Measurements from ENCODE around the gene WDR90. TPM values are rescaled to one million over a fixed set of nuclear protein-coding genes. Genes with fewer than 3 reads are reported as not detected.

Gene WDR90
- total RNA-seq, 1 experiment from 2014 or later: 38.3 TPM

DNA sequence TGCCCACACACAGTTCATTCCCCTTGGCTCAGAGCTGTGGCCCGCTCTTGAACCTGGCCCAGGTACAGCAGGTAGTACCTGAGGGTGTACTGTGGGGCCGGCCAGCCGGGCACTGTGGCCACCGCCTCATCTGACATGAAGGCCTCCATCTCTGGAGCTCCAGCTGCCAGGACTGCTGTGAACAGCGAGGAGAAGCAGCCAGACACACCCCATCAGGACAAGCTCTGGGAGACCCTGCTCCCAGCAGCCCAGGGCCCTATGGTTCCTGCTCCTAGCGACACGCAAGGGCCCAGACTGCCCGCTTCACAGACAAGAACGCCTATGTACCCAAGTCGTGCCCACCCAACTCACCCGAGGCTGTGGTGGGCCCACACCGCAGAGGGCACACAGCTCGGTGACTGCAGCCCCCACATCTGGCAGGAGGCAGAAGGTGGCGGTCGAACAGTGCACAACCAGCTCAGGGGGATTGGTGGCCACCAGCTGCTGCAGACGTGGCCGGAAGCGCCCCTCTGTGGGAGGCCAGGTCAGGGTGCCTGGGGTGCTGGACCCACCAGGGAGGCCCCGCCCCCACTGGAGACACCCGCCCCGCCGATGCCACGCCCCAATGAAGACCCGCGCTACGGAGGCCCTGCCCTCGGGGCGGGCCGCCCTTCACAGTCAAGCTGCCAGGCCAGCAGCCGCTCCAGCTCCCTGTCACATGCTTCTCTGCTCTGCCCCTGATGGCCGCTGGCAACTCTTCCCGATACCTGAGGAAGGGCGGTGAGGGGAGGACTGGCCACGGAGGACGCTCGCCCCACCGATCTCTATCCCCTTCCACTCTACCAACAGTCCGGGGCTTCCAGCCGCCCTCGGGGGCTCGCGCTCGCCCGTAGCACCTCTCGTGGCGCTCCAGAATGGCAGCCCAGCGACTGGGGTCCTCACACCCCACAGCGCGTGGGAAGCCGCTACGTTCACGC, 30.0 kb downstream of the WDR90 start:
- DNase-seq: peak; percentile 91
- Histone ChIP-seq H3K27me3 (ENCODE audit: control insufficient read depth, insufficient read depth, low read length) (no peaks in the 10 kb centered on the region), H3K4me3 (ENCODE audit: insufficient read depth, low read depth, low read length) (peak overlapping the region; percentile 65), H3K36me3 (replicated peaks; ENCODE audit: control insufficient read depth, insufficient read depth, low read length) (peaks cover 11% of the 10 kb centered on the region)

DNA sequence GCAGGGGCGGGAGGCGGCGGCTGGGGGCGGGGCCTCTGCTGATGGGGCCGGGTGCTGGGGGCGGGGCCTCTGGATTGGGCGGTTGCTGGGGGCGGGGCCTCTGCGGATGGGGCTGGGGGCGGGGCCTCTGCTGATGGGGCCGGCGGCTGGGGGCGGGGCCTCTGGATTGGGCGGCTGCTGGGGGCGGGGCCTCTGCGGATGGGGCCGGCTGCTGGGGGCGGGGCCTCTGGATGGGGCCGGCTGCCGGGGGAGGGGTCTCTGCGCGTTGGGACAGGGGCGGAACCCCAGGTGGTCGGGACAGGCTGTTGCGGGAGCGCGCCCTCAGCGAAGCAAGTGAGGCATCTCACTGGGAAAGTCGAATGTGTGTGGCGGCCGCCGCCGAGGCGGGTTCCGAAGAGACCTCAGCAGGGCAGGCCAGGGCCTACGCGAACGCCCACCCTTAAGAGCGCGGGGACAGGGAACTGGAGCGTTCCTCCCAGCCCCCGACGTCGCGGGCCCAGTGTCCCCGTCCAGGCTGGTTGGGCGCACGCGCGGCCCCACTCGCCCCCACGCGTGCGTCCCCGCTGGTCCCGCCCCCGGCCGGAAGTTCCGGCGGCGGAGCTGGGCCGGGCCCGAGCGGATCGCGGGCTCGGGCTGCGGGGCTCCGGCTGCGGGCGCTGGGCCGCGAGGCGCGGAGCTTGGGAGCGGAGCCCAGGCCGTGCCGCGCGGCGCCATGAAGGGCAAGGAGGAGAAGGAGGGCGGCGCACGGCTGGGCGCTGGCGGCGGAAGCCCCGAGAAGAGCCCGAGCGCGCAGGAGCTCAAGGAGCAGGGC, 30.9 kb downstream of the WDR90 start, which contains the start of gene STUB1:
TSS of gene STUB1 (plus strand) at position 597 of the 811 bp plus-strand sequence. CDS start at position 713, 116 bp downstream.
- peak within 1 kb of the TSS; percentile 90 for H3K4me3 ChIP-seq (ENCODE audit: insufficient read depth, low read depth, low read length)
- H3K36me3 ChIP-seq (replicated peaks; ENCODE audit: control insufficient read depth, insufficient read depth, low read length): peaks cover 11% of the 10 kb centered on the region
- H3K27me3 ChIP-seq (ENCODE audit: control insufficient read depth, insufficient read depth, low read length): no peaks in the 10 kb centered on the region
- DNase-seq: peak; percentile 99

DNA sequence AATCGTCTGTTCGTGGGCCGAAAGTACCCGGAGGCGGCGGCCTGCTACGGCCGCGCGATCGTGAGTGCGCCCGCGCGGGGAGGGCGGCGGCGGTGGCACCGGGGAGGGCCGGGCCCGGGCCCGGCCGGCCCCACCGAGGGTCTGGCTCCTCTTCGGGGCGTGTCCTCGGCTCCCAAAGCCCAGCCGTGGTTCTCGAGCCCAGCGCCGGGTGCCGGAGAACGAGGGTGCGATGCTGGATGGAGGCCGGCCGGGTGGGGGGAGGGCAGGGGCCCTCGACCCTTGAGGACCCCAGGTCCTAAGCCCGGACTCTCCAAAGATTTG, 31.4 kb downstream of the WDR90 start:
- peak overlapping the region; percentile 90 for H3K4me3 ChIP-seq (ENCODE audit: insufficient read depth, low read depth, low read length)
- H3K36me3 ChIP-seq (replicated peaks; ENCODE audit: control insufficient read depth, insufficient read depth, low read length): peaks cover 11% of the 10 kb centered on the region
- no peaks in the 10 kb centered on the region for H3K27me3 ChIP-seq (ENCODE audit: control insufficient read depth, insufficient read depth, low read length)
- peak; percentile 73 for DNase-seq

DNA sequence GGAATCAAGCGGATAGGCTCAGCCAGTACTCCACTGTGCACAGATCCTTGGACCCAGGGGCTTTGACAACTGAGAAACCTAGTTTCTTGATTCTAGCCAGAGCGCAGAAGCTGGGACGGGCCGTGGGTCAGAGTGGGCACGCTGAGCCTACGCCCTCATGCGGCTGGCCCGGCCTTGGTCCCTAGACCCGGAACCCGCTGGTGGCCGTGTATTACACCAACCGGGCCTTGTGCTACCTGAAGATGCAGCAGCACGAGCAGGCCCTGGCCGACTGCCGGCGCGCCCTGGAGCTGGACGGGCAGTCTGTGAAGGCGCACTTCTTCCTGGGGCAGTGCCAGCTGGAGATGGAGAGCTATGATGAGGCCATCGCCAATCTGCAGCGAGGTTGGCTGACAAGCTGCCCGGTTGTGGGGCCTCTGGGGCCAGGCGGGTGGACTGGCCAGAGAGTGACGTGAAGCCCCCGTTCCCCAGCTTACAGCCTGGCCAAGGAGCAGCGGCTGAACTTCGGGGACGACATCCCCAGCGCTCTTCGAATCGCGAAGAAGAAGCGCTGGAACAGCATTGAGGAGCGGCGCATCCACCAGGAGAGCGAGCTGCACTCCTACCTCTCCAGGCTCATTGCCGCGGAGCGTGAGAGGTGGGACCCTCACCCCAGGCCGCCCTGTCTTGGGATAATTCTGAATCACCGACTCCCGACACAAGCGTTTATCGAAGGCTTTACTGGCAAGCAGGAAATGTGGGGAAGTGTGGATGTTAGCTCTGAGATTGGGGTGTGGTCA, 32.0 kb downstream of the WDR90 start:
- DNase-seq: peak; percentile 73
- no peaks in the 10 kb centered on the region for H3K27me3 ChIP-seq (ENCODE audit: control insufficient read depth, insufficient read depth, low read length)
- peaks cover 11% of the 10 kb centered on the region for H3K36me3 ChIP-seq (replicated peaks; ENCODE audit: control insufficient read depth, insufficient read depth, low read length)
- peak overlapping the region; percentile 90 for H3K4me3 ChIP-seq (ENCODE audit: insufficient read depth, low read depth, low read length)

DNA sequence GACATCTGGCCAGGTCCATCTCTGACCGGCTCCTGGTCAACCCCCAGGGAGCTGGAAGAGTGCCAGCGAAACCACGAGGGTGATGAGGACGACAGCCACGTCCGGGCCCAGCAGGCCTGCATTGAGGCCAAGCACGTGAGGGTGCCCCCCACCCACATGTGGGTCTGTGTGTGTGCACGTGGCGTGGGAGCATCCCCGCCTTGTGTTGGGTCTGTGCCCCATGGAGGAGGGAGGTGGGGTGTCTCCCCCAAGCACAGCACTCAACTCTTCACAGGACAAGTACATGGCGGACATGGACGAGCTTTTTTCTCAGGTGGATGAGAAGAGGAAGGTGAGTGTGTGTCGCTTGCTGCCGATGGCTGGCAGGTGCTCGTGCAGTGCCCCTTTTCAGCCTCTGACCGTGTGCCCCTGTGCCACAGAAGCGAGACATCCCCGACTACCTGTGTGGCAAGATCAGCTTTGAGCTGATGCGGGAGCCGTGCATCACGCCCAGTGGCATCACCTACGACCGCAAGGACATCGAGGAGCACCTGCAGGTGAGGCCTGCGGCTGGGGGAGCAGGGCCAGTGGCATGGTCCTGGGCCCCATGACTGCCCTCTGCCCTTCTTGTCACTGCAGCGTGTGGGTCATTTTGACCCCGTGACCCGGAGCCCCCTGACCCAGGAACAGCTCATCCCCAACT, 32.7 kb downstream of the WDR90 start:
- DNase-seq: no peak
- Histone ChIP-seq H3K27me3 (ENCODE audit: control insufficient read depth, insufficient read depth, low read length) (no peaks in the 10 kb centered on the region), H3K36me3 (replicated peaks; ENCODE audit: control insufficient read depth, insufficient read depth, low read length) (peaks cover 11% of the 10 kb centered on the region), H3K4me3 (ENCODE audit: insufficient read depth, low read depth, low read length) (no peak overlapping the region)

DNA sequence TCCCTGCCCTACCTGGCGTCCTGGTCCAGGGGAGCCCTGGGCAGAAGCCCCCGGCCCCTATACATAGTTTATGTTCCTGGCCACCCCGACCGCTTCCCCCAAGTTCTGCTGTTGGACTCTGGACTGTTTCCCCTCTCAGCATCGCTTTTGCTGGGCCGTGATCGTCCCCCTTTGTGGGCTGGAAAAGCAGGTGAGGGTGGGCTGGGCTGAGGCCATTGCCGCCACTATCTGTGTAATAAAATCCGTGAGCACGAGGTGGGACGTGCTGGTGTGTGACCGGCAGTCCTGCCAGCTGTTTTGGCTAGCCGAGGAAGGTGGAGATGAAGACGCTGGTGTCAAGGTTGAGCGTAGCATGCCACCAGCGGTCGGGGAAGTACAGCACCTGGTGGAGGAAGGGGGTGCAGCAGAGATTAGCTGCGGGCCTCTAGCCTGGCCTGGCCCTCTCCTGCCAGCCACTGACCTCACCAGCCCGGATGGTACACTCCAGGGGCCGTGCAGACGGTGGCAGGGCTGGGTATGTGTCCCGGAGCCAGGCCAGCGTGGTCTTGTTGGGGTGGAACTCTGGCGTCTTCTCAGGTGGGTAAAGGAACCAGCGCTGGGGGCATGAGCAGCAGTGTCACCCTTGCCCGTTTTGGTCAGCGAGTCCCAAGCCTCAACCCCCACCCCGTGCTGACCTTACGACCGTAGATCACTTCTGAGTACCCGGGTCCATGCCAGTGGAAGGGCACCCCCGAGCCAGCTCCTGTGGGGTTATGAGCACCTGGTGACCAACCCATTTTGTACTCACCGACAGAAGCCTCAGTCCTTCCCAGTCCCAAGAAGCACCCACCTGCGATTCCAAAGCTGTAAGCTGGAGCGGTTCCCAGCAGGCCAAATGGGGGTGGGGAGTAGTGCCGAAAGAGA, 33.6 kb downstream of the WDR90 start:
- H3K4me3 ChIP-seq (ENCODE audit: insufficient read depth, low read depth, low read length): peak overlapping the region; percentile 87
- no peaks in the 10 kb centered on the region for H3K27me3 ChIP-seq (ENCODE audit: control insufficient read depth, insufficient read depth, low read length)
- DNase-seq: peak; percentile 57
- H3K36me3 ChIP-seq (replicated peaks; ENCODE audit: control insufficient read depth, insufficient read depth, low read length): peaks cover 11% of the 10 kb centered on the region

DNA sequence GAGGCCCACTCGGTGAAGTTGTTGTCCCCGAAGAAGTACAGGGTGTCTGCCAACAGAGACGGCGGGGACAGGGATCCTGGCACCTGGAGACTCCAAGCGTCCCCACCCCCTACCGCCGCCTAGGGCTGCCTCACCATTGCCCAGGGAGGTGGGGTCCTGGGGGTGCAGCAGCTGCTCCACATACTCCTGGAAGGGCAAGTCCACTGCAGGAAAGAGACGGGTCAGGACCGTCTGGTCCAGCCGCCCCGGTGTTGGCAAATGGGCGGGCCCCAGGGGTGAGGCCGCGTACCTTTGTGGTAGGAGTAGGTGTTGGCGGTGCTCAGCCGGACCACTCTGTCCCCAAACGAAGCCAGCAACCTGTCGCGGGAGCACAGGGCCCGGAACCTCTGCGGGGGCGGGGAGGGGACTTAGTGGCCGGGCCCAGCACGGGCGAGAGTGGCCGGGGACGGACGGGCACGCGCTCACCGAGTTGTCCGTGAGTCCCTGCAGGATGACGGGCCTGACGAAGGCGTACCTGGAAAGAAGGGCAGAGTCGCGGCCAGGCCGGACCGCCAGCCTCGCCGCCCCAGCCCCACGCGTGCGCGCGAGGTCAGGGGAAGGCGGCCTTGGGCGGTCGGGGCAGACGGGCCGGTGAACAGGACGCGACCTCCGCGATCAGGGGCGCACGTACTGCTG, 34.4 kb downstream of the WDR90 start:
- Histone ChIP-seq H3K27me3 (ENCODE audit: control insufficient read depth, insufficient read depth, low read length) (no peaks in the 10 kb centered on the region), H3K4me3 (ENCODE audit: insufficient read depth, low read depth, low read length) (peak overlapping the region; percentile 87), H3K36me3 (replicated peaks; ENCODE audit: control insufficient read depth, insufficient read depth, low read length) (peaks cover 11% of the 10 kb centered on the region)
- DNase-seq: peak; percentile 77

DNA sequence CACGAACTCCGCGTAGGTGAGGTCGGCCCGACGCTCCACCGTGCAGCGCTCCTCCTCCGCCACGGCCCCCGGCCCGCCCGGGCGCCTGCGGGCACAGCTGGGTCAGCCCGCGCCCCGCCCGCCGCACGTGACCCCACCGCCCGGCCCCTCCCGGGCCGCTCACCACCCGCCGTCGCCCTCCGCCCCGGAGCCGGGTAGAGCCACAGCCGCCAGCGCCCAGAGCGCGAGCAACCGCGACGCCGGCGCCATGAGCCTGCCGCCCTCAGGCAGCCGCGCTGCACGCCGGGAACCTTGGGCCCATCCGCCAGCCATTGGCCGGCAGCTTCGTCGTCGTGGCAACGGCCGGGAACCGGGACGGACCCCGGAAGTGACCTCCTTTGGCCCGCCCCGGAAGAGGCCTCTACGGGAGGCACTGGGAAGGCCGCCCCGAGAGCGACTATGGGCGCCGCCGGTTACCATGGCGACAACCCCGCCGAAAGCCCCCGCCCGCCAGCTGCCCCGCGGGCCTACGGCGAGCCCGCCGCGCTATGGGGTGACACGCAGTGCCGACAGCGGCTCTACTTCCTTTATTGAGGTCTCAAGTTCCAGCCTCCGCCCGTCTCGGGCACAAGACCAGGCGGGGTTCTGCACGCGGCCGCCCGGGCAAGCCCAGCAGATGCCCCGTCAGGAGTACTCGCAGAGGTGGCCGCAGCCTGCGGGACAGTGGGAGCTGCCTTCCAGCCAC, 35.1 kb downstream of the WDR90 start, which contains the start of gene JMJD8:
TSS of gene JMJD8 (minus strand) at position 264 of the 724 bp plus-strand sequence. CDS start at position 249, 15 bp downstream.
- Histone ChIP-seq H3K4me3 (ENCODE audit: insufficient read depth, low read depth, low read length) (peak within 1 kb of the TSS; percentile 87), H3K36me3 (replicated peaks; ENCODE audit: control insufficient read depth, insufficient read depth, low read length) (peaks cover 11% of the 10 kb centered on the region), H3K27me3 (ENCODE audit: control insufficient read depth, insufficient read depth, low read length) (no peaks in the 10 kb centered on the region)
- peak; percentile 99 for DNase-seq

DNA sequence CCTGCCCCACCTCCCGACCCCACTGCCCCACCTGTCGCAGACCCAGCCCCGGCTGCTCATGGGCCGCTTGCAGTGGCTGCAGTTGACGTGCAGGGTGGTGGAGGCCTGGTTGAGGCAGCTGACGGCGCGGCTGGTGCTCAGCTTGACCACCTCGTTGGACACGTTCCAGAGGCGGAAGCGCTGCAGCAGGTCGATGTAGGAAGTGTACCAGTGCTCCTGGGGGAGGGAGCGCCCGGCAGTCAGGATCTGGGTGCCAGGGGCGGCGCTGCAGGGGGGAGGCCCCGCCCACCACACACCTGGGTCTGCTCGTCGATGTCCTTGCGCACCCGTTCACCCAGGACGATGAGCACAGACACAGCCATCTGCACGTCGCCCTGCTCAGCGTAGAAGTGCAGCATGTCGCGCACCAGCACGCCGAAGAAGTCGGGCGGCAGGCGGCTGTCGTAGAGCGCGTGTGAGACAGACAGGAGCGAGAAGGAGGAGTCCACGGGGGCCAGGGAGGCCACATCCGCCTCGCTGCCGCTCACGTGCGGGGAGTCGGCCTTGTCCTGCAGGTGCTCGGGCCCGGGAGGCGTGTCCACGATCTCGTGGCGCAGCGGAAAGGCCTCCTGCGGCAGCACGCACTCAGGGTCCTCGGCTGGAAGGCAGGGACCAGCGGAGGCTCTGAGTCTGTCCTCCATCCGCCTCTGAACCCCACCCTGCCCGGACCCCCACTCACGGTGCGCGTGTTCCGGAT, 36.0 kb downstream of the WDR90 start:
- no peak for DNase-seq
- H3K27me3 ChIP-seq (ENCODE audit: control insufficient read depth, insufficient read depth, low read length): no peaks in the 10 kb centered on the region
- H3K36me3 ChIP-seq (replicated peaks; ENCODE audit: control insufficient read depth, insufficient read depth, low read length): peaks cover 11% of the 10 kb centered on the region
- no peak overlapping the region for H3K4me3 ChIP-seq (ENCODE audit: insufficient read depth, low read depth, low read length)

DNA sequence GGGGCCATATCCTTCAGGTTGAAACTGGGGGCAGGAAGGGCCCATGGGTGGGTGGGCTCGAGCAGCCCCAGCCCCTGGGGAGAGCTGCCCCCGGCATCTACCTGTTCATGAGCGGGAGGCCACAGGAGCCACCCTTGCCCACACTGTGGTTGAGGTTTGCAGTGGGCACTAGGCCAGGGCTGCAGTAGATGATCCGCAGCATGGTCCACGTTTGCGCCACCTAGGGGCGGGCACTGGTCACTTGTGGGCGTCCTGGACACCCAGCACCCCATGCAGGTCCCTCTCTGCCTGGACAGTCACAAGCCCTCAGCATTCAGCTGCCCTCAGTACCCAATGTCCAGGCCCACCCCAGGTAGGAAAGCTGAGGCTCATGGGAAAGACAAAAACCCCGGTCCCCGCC, 36.8 kb downstream of the WDR90 start:
- no peak overlapping the region for H3K4me3 ChIP-seq (ENCODE audit: insufficient read depth, low read depth, low read length)
- H3K36me3 ChIP-seq (replicated peaks; ENCODE audit: control insufficient read depth, insufficient read depth, low read length): peaks cover 11% of the 10 kb centered on the region
- H3K27me3 ChIP-seq (ENCODE audit: control insufficient read depth, insufficient read depth, low read length): peaks cover 2% of the 10 kb centered on the region
- DNase-seq: peak; percentile 84

DNA sequence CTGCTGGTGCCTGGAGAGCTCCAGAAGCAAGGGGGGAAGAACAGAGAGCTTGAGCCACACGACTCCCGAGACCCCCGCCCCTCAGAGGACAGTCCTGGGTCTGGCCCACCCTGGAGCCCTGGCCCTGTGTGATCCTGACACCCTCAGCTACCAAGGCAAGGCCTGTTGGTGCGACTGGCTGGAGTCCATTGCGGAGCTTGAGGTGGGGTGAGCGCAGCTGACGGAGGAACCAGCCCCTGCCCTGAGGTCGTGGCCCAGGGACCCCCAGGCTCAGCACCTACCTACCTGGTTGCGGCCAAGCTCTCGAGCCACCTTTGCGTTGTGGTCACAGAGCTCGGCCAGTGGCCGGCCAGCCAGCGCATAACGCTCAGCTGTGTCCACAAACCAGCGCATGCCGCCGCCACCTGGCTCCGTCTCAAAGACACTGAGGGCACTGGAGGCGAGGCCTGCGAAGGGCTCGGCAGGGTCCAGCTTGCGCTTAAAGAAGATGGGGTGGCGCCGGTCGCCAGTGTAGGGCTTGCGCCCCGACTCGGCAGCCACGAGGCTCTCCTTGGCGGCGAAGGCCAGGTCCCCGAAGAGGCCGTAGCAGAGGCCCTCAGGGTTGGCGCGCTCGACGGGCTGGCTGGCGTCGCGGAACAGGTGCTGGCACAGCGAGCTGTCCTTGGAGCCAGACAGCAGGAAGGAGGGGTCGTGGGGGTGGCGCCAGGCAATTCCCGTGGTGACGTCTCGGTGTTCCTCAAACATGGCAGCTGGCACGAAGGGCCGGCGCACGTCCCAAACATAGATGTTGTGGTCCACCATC, 37.5 kb downstream of the WDR90 start:
- DNase-seq: no peak
- peaks cover 5% of the 10 kb centered on the region for H3K27me3 ChIP-seq (ENCODE audit: control insufficient read depth, insufficient read depth, low read length)

More for the DNA sequence above, 37.5 kb downstream of the WDR90 start:
- H3K36me3 ChIP-seq (replicated peaks; ENCODE audit: control insufficient read depth, insufficient read depth, low read length): peaks cover 9% of the 10 kb centered on the region
- H3K4me3 ChIP-seq (ENCODE audit: insufficient read depth, low read depth, low read length): no peak overlapping the region
